Fibroblast of skin of left quadriceps (primary cell): Measurements from ENCODE around the gene TSPEAR.
"Not testable (repeated sequence)": the region's sequence is repeated elsewhere in the genome, so short reads cannot be mapped to it uniquely, and the experiment has no call there.

Experiments
- DNase-seq, 2 experiments: peaks; one replicate each; pipeline ENCODE4 v3.0.0-alpha.2; 2013; ENCODE audit warnings: low read depth in 2 of 2

Gene TSPEAR

DNA sequence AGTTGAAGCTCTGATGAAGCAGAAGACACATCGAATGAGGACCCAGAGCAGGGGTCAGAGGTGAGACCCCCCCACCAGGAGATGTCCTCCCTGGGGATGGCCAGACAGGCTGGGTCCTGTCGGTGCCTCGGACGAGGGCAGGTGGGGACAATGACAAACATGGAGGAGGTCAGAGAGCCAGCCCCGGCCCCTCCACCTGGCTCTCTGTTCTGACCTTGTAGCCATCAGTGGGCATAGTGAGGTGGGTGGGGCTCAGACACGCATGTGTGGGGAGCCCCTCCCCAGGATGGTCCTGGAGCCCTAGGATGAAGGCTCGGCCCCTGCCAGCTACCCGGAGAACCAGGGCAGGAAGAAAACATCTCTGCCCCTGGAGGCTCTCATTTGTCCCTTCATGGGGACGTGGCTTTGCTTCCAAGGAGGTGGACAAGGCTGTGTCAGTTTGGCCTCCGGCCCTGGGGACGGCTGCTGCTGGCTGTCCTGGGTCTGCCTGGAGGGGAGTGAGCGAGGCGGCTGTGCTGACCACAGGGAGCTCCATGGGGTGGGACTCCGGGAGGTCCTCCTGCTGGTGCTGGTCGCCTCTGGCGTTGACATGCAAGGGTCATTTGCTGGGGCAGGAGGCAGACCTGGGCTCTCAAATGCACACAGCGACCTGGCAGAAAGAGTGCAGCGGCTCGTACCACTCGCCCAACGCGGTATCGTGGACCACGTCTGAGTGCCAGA is 121.6 kb downstream of the TSPEAR start:
- no peak for DNase-seq

DNA sequence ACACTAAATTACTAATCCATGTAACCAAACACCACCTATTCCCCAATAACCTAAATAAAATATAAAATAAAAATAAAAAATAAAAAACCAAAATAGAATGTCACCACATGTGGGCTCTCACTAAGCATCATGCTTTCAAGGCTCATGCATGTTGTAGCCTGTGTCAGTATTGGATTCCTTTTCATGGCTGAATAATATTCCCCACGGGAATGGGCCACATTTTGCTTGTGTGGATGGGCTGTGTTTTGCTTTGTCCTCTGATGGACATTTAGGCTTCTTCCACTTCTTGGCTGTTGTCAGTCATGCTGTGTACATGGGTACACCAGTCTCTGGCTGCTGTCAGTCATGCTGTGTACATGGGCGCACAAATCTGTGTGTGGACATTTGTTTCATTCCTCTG is 122.3 kb downstream of the TSPEAR start:
- DNase-seq = no peak

DNA sequence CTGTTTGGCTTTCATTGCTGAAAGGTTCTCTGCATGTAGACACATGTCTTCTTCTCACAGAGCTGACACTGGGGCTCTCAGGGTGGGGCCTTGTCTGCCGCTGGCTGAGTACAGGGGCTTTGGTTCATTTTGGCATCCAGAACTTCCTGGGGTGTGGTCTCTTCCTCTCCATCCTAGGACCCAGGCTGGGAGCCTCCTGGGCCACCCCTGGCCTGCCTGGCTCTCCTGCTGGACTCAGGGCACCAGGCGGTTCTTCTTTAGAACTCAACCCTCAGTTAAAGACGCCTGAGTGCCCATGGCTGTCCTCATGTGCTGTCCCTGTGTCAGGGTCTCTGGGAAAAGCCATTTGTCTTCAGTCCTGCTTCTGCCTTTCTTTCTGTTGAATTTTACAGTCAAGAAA is 125.5 kb downstream of the TSPEAR start:
- no peak for DNase-seq

DNA sequence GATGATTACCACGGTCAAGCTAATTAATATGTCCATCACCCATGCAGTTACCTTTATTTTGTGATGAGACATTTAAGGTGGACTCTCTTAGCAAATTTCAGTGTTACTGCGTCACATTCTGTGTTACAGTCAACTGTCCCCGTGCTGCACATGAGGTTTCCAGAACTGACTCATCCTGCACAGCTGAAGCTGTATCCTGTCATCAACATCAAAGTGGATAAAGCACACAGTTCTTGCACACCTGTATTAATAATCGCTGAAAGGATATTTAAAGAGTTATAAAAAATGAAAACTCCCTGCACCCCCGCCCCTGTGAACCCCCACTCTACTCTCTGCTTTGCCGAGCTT is 127.6 kb downstream of the TSPEAR start:
- no peak for DNase-seq

DNA sequence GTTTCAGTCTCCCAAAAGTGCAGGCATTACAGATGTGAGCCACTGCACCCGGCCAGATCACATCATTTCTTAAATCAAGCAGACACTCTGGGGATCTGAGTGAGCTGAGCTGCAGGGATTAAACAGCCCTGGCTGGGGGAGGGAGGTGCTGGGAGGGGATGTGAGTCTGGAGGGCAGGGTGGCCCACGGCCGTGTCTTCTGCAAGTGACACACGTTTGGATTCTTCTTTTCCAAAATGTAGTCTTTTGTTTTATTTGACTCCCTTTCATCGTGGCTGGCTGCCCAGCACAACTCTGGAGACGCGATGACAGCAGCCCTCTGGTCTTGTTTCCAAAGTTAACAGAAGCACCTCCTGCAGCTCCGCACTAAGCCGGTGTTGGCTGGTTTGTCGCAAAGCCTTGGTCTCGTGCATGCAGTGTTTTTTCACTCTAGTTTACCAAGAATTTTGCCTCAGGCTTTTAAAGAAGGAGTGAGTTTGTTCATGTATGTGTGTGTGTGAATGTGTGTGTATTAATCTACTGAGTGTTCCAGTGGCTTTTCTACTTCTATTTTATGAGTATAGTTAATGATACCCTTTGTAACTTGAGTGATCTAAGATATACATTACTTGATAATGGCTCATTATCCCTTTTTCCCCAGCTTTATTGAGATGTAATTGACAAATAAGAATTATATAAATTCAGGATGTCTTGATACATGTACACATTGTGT is 128.1 kb downstream of the TSPEAR start:
- no peak for DNase-seq

DNA sequence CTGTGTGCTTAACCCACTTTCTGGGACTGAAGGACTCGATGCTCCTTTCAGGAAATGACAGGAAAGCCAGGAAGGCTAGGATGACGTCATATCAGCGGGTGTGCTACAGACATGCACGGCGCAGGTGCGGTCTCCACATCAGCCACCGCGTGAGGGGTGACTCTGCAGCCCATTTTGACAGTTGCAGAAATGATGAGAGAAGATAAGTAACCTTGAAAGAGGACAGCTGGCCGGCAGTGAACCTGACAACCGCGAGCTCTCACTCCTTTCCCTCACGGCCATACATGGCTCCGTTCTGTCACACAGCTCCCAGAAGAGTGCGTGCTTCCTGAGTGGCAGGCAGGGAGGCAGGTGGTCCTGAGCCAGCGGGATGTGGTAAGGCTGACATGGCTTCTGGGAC is 129.3 kb downstream of the TSPEAR start:
- no peak for DNase-seq

DNA sequence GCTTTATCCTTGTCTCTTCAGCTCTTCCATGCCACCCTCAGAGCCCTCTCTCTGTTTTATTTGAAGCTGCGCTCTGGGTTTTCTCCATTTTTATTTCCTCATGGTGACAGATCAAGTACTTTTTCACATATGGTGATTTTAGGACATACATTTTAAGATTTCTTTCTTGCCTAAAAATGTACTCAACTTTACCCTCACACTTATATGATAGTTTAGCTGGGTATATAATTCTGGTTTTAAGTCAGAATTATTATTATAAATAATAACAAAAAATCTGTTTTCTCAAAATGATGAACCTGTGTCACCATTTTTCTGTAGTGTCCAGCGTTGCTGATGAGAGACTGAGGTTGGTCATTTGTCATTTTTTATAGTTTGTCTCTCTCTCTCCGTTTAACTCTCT is 130.2 kb downstream of the TSPEAR start:
- DNase-seq = no peak

DNA sequence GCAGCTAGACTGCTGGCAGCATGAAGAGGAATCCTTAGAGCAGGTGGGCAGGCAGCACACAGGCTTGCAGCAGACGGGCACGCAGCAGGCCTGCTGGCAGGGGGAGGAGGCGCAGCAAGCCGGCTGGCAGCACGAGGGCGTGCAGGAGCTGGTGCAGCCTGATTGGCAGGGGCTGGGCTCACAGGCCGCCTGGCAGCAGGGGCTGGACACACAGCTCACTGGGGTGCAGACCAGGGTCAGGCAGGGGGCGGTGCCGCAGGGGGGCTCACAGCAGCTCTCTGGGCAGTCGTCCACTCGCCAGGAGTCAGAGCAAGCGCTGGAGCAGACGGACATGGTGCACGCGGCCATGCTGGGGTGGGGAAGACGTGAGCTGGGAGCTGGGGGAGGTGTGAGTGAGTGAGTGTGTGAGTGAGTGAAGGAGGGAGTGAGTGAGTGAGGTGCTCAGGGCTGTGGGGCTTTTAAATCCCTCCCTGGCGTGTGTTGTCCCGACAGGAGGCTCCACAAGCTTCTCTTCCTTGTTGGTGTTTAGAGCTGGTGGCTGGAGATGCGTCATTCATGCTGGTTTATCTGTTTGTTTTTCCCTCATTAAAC is 131.0 kb downstream of the TSPEAR start, which contains the start of gene KRTAP10-5:
KRTAP10-5 (minus strand) TSS at position 374 of the 591 bp plus-strand sequence; CDS start at position 348, 26 bp downstream.
- DNase-seq = not testable (repeated sequence)

DNA sequence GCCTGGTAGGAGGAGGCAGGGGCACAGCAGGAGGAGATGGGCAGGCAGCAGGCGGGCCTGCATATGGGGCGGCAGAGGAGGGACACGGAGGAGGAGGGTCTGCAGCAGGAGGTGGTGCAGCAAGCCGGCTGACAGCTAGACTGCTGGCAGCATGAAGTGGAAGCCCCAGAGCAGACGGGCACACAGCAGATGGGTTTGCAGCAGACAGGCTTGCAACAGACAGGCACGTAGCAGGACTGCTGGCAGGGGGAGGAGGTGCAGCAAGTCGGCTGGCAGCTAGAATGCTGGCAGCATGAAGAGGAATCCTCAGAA is 131.6 kb downstream of the TSPEAR start:
- DNase-seq = no peak

DNA sequence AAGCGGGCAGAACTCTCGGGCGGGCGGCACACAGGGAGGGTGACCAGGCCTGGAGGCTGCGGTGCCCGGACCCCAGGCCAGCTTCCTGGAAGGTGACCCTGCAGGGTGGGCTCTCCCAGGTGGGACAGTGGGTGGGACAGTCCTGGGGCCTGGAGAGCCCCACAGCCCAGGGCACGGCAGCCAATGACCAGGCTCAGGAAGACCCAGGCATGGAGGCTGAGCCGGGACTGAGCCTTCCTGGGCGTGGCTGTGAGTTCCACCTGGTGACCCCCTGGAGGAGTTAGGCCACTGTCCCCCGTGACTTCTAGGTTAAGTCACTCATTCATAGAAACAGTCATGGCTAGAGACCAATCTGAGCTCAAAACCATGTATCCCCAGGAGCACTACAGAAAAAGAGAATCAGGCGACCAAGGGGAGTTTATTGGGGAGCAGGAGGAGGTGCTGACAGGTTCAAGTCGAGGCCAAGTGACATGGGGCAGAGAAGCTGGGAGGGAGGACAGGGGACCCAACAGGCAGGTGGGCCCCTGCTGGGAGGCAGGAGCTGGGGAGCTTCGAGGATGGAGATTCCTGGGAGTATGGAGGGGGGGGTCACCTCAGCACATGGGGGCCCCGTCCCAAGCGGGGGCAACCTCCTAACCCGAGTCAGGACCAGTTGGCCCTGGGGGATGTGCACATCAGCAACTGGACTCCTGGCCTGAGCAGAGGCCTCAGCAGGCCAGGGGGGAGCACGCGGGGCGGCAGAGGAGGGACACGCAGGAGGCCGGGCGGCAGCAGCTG is 132.1 kb downstream of the TSPEAR start:
- no peak for DNase-seq

DNA sequence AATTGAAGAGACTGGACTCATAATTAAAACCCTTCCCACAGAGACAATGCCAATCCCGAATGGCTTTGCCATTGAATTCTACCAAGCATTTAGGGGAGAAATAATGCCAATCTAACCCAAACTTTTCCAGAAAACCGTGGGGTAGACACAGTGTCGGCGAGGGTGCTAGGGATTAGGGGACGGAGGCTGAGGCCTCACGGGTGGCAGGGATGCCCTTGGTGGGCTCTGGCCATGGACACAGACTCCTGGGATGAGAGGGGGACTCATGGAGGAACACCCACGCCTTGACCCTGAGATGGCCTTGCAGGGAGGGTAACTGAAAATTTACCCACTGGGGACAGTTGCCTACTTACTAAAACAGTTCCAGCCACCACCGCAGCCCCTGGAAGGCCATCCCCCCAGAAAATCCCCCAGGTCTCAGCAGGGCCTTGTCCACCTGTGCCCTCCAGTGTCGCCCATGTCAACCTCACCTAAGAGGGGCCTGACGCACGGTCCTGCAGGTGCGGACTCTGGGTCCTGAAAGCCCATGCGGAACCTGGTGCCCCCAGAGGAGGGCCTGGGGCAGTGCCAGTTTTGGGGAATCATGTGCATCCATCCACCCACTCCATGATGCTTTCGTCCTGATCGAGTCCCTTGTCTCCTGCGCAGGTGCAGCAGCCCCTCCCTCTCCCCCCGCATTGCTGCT is 132.9 kb downstream of the TSPEAR start:
- no peak for DNase-seq

DNA sequence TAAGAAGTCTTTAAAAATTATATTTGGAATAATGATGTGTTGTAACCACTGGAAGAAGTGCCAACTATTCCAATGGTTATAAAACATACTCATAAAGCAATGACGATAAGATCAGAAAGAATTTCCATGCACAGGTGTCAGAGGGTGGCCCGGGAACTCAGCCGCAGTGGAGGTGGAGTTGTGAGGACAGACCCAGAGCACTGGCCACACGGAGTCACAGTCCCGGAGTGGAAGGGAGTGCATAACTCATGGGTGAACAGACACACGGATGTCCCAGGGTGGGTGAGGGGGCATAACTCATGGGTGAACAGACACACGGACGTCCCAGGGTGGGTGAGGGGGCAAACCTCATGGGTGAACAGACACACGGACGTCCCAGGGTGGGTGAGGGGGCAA is 135.3 kb downstream of the TSPEAR start:
- DNase-seq = no peak

DNA sequence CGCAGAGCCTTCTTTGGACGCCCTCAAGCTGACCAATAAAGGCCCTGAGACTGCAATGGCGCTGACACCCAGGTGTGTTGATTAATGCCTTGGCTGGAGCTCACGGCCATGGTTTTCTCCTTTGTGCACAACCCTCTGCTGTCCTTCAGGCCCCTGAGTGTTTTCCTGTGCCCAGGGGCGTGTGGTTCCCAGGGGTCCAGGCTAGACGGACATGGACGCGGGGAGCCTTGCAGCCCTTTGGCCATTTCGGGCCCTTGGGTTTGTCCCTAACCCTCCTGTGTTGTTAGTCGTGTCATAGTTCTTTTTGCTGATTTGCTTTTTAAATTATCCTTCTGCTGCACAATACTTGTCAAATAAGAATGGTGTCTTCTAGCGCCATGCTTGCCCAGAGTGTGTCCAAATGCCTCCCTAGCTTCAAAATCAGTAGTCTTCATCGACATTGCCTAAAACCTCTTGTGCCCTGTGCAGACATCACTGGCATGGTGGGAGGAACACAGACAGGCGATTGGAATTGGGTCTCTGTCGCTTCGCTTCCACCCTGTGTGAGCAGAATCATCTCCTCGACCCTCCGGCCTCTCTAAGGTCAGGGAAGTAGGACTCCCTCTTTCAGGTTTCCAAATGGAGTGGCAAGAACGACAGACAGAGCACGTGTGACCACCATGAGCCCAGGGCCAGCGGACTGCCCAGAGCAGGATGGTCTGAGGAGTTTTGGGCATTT is 135.9 kb downstream of the TSPEAR start:
- no peak for DNase-seq

DNA sequence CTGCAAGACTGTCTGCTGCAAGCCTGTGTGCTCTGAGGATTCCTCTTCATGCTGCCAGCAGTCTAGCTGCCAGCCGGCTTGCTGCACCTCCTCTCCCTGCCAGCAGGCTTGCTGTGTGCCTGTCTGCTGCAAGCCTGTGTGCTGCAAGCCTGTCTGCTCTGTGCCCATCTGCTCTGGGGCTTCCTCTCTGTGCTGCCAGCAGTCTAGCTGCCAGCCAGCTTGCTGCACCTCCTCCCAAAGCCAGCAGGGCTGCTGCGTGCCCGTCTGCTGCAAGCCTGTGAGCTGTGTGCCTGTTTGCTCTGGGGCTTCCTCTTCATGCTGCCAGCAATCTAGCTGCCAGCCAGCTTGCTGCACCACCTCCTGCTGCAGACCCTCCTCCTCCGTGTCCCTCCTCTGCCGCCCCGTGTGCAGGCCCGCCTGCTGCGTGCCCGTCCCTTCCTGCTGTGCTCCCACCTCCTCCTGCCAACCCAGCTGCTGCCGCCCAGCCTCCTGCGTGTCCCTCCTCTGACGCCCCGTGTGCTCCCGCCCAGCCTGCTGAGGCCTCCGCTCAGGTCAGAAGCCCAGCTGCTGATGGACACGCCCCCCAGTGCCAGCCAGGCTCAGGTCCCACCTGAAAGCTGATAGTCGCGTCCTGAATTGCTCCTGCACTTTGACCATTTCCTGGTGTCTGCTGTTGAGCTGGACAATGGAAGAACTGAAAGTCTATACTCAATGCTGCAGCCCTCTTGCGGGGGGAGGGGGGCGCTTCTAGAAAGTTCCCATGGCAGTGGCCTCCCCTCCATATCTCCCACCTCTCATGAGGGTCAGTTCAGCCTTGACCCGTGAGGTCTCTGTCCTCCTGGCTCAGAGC is 136.7 kb downstream of the TSPEAR start:
- DNase-seq = no peak

DNA sequence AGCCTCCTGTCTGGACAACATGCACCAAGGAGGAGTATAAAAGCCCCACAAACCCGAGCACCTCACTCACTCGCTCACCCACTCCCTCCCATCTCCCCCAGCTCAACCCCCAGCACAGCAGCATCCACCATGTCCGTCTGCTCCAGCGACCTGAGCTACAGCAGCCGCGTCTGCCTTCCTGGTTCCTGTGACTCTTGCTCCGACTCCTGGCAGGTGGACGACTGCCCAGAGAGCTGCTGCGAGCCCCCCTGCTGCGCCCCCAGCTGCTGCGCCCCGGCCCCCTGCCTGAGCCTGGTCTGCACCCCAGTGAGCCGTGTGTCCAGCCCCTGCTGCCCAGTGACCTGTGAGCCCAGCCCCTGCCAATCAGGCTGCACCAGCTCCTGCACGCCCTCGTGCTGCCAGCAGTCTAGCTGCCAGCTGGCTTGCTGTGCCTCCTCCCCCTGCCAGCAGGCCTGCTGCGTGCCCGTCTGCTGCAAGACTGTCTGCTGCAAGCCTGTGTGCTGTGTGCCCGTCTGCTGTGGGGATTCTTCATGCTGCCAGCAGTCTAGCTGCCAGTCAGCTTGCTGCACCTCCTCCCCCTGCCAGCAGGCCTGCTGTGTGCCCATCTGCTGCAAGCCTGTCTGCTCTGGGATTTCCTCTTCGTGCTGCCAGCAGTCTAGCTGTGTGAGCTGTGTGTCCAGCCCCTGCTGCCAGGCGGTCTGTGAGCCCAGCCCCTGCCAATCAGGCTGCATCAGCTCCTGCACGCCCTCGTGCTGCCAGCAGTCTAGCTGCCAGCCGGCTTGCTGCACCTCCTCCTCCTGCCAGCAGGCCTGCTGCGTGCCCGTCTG is 137.5 kb downstream of the TSPEAR start, which contains the start of gene KRTAP10-4:
KRTAP10-4 (plus strand) TSS at position 100 of the 827 bp plus-strand sequence; CDS start at position 130, 30 bp downstream.
- not testable (repeated sequence) for DNase-seq

DNA sequence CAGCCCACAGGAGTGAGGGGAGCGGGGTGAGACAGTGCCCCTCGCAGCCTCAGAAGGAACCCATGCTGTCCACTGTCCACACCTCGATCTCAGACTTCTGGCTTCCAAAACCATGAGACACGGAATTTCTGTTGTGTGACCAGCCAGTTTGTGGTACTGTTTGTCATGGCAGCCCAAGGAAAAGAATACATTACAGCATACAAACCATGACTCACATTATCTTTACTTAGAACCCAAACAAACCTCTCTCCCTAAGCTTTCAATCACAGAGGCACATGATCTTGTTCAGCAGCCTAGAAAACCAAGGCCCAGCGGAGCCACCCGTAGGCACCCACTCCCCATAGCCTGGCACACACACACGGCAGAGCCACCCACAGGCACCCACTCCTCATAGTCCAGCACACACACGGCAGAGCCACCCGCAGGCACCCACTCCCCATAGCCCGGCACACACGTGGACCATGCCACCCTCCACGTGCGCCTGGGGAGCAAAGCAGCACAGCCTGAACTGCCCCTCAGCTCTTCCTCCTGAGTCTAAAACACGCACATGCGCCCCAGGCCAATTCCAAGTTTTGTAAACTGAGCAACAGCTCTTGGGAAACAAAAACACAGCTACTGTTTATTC is 138.3 kb downstream of the TSPEAR start:
- DNase-seq = no peak

DNA sequence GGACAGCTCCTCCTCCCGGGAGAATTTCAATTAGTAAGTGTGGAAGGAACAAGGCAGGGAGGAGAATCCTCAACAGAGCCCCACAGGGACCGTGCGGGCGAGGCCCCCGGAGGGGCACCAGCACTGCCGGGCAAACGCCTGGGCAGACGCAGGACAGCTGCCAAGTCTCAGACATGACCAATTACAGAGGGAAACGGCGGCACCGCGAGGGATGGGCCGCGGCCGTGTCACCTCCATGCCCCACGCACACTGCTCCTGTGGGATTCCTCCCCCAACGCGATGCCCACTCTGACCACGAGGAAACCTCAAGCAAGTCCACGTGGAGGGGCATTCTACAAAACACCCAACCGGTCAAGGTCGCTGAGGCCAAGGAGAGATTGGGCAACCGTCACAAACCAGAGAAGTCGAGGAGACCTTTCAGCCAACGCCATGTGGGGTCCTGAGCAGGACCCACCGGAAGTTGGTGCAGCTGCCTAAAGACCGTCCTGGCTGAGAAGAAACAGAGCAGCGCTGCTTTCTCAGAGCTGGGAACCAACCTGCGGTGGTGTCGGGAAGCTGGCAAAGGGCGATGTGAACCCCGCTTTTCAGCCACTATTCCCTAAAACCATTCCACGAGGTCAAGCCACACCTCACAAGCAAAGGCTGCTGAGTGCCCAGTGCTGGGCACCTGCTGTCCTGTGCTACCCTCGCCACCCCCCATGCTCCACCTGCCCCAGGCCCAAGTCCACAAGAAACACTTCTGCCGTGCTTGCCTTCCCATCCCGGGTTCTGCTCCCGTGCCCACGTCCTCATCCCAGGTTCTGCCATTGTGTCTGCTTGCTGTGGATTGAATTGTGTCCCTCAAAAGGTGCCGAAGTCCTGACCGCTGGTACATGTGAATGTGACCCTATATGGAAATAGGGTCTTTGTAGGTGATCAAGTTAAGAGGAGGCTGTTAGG is 139.3 kb downstream of the TSPEAR start:
- no peak for DNase-seq

DNA sequence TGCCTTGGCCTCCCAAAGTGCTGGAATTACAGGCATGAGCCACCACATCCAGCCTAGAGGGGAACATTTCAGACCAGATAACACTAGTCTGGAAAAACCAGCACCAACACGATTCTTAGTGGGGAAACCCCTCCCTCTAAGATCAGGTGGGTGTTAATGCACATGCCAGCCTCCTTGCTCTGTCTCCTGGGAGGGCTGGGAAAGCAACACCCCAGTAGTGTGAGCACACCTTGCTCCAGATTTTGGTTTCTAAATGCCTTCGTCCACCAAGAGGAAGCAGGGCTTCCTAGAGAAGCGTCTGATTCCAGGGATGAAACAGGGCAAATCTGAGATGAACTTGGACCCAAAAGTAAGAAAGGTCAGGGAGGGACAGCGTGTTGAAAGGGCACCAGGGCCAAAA is 140.1 kb downstream of the TSPEAR start:
- DNase-seq = no peak
